HEK293T (cell line): ENCODE measurements around the gene KIRREL1.

Experiments
- BHLHE40 ChIP-seq: fragments of 450-650 bp; IDR thresholded peaks from 2 replicates; pipeline ENCODE4 v1.6.1; 2016; ENCODE audit warnings: mild to moderate bottlenecking, moderate library complexity, borderline replicate concordance
- CTBP1 ChIP-seq: fragments of 450-650 bp; IDR thresholded peaks from 2 replicates; pipeline ENCODE4 v1.6.1; 2016; ENCODE audit warnings: borderline replicate concordance
- ELF4 ChIP-seq: fragments of 450-650 bp; IDR thresholded peaks from 2 replicates; pipeline ENCODE4 v1.6.1; 2017; ENCODE audit warnings: antibody characterized with exemption
- FOXA1 ChIP-seq: fragments of 450-650 bp; IDR thresholded peaks from 2 replicates; pipeline ENCODE4 v1.6.1; 2016; ENCODE audit warnings: mild to moderate bottlenecking
- FOXK2 ChIP-seq: fragments of 450-650 bp; IDR thresholded peaks from 2 replicates; pipeline ENCODE4 v1.6.1; 2016; ENCODE audit warnings: mild to moderate bottlenecking
- FOXM1 ChIP-seq: fragments of 450-650 bp; IDR thresholded peaks from 2 replicates; pipeline ENCODE4 v1.6.1; 2017; ENCODE audit warnings: mild to moderate bottlenecking, borderline replicate concordance
- HDGF ChIP-seq: fragments of 450-650 bp; IDR thresholded peaks from 2 replicates; pipeline ENCODE4 v1.6.1; 2017; ENCODE audit warnings: antibody characterized with exemption, borderline replicate concordance
- L3MBTL2 ChIP-seq: fragments of 450-650 bp; conservative IDR thresholded peaks from 2 replicates; pipeline ENCODE4 v1.6.1; 2016; ENCODE audit warnings: mild to moderate bottlenecking
- PKNOX1 ChIP-seq: fragments of 450-650 bp; IDR thresholded peaks from 2 replicates; pipeline ENCODE4 v1.6.1; 2016
- ZNF384 ChIP-seq: fragments of 450-650 bp; IDR thresholded peaks from 2 replicates; pipeline ENCODE4 v1.6.1; 2016

GRCh38 chr1:158131217-158131616 lies 137.8 kb downstream of the KIRREL1 start:
- TF ChIP-seq ZNF384 (no peak), HDGF (no peak), CTBP1 (no peak), ELF4 (no peak), FOXM1 (no peak), FOXA1 (no peak), L3MBTL2 (no peak), PKNOX1 (no peak), BHLHE40 (no peak), FOXK2 (no peak)
